Activated CD8-positive, alpha-beta memory T cell treated with anti-CD3 and anti-CD28 coated beads for 24 hours (primary cell): ENCODE results near the gene RECQL5.
A peak's percentile ranks its signal among the peaks of the same experiment; 100 is the strongest.
"Not testable (repeated sequence)": the region's sequence is repeated elsewhere in the genome, so short reads cannot be mapped to it uniquely, and the experiment has no call there.

Experiments
- DNase-seq: peaks from one replicate; pipeline ENCODE4 v3.0.0-alpha.2; 2020

Gene RECQL5

GRCh38 chr17:75612906-75613626 lies 53.9 kb downstream of the RECQL5 start:
- DNase-seq, result no peak

DNA sequence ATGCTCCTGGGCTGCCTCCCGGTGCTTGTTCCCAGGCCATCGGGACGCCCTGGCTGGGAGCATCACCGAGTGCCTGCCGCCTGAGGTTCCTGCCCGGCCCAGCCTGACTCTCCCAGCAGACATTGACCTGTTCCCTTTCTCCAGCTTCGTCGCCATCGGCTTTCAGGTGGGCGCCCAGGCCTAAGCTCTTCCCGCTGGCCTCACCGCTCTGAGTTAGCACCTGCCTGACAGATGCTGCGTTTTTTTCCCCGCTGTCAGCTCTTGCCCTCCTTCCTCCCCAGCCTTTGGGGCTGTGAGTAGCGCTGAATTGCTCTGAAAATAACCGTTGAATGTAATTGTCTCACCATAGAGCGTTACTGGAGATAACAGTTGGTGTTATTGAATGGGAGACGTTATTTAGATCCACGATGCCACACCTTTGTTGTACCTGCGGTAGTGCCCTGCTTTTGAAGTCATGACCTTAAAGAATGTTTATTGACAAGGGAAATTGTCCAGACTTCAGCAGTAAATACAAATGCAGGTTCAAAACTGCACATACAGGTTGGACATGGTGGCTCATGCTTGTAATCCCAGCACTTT lies 55.0 kb downstream of the RECQL5 start:
- no peak for DNase-seq

DNA sequence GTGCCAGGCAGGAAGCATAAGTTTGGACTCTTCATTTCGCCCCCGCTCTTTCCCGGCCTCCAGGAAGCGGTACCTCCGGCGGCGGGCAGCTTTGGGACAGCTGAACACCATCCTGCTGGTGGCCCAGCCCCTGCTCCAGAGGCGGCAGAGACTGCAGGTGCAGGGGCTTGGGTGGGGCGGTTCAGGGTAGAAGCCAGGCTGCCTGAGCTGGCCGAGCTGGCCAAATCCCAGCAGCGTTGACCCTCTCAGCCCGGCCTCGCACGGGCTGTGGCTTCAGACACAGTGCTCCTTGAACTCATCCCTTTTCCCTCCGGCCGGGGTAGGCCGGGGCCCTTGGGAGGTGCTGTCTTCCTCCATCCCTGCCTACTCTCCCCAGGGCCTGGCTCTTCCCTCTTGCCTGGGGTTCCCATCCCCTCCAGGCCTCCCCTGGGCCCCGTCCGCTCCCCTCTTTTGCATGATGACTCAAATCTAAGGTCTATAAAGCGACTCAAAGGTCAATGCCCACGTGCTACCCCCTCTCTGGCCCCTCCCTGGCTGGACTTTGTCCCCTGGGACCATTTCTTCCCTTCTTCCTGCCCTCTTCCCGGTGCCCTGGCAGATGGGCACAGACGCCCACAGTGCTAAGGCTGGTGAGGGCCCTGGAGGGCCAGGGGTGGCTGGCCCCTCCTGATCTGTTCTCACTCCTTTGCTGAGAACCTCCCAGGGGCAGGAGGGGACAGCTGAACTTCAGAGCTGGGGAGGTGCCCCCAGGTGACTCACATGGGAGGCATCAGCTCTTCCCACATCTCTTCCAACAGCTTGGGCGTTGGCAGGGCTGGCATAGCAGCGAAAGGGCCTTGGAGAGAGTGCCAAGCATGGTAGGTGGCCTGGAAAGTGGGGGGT lies 56.6 kb downstream of the RECQL5 start:
- no peak for DNase-seq

GRCh38 chr17:75607086-75607485 lies 59.9 kb downstream of the RECQL5 start:
- no peak for DNase-seq

DNA sequence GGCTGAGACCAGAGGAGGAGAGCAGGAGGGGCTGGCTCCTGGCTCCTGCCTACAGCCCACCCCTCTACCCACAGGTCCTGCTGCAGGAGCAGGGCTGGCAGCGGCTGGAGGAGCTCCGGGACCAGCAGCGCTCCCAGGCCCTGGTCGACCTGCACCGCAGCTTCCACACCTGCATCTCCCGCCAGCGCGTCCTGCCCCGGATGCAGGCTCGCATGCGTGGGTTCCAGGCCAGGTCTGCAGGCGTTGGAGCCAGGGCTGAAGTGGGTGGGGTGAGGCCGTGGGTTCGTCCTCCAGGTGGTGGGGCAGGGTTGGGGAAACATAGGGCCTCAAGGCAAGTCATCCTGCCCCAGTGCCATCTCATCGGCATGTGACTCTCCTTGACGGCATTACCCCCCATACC lies 61.2 kb downstream of the RECQL5 start:
- no peak for DNase-seq

DNA sequence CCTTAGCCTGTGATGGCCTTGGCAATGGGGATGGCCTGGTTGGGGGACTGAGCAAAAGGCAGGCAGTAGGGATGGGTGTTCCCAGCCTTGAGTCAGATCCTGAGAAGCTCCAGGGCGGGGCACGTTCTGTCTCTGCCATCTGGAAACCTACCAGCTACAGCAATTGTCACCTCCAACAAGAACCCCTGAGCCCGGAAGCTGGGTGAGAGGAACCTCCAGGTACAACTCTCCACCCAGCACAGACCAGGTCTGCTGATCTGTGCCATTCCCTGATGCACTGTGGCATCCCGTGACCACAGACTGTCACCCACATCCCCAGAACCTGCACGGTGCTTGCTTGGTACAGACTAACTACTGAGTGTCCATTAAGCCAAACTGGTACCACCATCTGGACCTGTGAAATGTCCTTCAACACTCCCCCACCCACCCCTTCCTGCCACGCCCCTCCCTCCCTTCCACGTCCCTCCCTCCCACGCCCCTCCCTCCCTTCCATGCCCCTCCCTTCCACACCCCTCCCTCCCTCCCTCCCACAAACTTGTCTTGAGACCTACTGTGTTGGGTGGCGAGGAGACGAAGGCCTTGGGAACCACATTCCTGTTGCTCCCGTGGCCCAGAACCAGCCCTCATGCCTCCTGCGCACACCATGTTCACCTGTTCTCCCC lies 62.8 kb downstream of the RECQL5 start:
- no peak for DNase-seq

DNA sequence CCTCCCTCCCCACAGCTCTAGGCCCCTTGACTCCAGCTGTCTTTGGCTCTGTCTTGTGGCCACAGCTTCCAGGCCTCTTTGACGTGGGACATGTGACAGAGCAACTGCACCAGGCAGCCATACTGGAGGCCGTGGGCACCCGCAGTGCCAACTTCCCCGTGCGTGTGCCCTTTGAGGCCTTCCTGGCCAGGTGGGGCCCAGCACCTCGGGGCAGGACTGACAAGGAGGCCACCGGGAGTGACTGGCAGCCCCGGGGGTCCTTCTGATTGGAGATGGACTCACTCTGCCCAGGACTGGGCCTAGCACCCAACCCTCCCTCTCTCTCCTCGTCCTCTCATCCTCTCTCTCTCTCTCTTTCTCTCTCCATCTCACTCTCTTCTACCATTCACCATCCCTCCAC lies 63.8 kb downstream of the RECQL5 start:
- DNase-seq, result no peak

DNA sequence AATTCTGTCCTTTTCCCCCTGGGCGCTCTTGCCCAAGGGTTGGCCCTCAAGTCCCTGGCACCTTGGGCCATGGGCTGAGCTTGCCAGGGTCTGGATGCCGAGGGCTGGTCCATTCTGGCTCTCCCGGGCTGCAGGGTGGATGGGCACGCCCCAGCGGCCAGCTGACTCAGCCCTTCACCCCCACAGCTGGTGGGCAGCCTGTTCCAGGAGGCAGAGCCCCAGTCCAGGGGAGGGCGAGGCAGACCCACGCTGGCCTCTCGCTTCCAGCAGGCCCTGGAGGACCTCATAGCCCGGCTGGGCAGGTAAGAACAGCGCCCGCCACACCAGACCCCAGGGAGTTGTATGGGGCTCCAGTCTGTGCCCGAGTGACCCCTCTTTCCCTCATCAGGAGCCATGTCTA lies 64.3 kb downstream of the RECQL5 start:
- DNase-seq, result no peak

DNA sequence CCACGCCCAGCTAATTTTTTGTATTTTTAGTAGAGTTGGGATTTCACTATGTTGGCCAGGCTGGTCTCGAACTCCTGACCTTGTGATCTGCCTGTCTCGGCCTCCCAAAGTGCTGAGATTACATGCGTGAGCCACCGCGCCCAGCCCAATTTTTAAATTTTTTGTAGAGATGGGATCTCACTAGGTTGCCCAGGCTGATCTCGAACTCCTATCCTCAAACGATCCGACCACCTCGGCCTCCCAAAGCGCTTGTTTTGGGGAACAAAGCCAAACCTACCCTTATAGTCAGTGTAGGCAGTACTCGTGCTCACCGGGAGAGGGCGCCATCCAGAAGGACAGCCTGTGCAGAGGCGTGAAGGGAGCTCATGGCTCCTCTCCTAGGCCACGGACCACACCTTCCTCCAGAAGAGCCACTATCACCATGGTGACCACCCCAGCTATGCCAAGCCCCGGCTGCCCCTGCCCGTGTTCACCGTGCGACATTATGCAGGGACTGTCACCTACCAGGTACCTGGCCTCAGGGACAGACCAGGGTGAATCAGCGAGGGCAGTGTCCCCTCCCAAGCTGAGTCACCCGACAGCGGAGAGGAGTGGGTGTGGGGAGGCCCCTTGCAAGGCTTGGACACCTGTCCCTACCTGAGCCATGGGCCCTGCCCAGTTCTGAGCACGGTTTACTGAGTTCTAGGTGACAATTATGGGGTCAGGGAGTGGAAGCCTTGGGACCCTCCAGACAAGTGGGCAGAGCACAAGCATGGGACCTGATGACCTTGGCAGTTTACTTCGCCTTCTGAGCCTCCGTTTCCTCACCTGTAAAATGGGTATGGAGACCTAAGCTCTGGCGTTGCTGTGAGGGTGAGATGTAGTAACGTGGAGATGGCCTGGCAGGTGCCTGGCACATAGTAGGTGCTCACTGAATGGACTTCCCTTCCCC lies 65.6 kb downstream of the RECQL5 start:
- DNase-seq, result peak; percentile 82

DNA sequence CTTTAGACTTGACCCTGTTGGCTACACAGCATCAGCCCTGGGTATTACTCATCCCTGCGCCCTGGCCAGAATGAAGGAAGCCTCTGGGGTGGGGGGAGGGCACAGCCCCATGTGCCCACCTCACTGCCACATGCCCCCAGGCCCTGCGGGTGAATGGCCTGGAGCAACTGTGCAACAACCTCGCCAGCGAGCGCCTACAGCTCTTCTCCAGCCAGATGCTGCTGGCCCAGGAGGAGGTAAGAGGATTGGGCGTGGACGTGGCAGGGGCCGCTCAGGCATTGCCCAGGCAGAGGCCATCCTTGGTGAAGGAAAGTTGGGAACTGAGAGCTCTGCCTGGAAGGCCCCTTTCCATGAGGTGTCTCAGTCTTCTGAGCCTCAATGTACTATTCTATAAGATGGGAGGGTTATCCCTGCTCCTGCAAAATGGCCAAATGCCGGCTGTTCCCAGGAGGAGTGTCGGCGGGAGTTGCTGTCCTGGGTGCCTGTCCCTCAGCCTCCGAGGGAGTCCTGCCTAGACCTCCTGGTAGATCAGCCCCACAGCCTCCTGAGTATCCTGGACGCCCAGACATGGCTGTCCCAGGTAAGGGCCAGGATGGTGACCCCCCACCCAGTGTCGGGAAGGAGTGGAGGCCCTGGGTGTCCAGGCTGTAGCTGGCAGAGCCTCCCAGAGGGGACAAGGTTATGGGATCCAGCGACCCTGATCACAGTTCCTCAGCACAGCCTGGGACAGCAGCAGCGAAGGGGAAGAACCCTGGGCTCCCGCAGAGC lies 70.5 kb downstream of the RECQL5 start:
- DNase-seq, result no peak

DNA sequence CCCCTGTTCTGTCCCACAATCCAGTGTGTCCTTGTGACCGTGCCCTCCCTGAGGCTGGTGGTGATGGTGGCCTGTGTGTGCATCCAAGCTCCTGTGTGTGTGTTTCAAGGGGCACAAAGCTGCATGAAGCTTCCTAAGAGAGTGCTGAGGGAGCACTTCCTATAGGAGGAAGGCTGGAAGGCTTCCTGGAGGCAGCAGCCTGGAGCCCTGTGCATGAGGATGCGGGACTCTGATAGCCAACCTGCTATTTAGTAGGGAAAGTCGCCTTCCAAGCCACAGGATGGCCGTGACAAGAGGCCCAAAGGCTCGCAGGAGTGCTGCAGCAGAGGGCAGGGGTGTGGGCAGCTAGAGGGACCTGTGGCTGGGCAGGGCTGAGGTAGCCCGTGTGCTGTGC lies 71.0 kb downstream of the RECQL5 start:
- DNase-seq, result no peak

DNA sequence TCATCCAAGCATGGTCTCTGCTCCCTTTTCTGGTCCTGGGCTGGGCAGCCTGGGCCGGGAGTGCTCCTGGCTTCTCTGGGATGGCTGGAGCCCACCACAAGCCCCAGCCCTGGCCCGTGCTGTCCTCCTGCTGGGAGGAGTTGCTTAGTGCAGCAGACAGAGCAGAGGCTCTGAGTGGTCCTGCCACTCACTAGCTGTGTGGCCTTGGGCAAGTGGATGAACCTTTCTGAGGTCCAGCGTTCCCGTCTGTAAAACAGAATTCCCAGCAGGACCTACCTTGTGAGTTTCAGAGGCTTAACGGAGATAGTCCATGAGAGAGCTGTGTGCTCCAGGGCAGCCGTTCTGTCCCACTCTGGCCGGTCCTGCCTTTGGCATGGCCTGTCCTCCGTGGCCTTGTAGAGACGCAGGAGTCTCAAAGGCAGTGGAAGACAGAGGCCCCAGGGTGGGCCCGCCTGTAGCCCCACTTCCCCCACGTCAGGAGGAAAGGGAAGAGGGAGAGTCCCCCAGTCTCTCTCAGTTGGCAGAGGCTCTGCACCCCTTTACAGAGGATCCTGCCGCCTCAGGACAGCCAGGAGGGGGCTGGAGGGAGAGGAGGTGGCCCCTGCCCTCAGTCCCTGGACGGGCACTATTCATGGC lies 71.6 kb downstream of the RECQL5 start:
- no peak for DNase-seq

DNA sequence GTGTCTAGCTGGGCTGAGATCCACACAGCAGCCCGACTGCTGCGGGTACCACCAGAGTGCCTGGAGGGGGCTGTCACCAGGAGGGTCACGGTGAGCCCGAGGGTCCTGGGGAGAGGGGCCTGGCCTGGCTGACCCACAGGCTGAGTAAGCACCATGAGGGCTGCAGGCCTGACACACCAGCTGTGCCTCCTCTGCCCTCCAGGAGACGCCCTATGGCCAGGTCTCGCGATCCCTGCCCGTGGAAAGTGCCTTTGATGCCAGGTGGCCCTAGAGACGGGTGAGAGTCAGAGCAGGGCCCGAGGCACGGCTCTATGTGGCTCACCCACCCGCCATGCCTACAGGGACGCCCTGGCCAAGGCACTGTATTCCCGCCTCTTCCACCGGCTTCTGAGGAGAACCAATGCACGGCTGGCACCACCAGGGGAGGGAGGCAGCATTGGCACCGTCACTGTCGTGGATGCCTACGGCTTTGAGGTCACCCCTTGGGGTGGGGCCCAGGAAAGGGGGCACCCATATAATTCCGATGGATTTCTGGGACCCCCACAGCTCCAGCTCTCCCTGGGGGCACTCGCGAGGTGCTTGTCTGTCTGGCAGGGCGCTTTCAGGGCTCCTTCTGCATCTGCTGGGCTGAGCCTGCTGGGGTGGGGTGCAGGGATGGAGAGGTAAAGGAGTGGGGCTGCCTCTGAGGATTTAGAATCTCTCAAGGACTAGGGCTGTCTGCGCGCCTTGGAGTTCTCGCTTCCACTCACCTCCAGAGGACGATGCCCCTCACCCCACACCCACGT lies 72.3 kb downstream of the RECQL5 start:
- DNase-seq, result no peak

- DNase-seq, result not testable (repeated sequence)
Observed at GRCh38 chr17:75593430-75593829, 73.5 kb downstream of the RECQL5 start.

DNA sequence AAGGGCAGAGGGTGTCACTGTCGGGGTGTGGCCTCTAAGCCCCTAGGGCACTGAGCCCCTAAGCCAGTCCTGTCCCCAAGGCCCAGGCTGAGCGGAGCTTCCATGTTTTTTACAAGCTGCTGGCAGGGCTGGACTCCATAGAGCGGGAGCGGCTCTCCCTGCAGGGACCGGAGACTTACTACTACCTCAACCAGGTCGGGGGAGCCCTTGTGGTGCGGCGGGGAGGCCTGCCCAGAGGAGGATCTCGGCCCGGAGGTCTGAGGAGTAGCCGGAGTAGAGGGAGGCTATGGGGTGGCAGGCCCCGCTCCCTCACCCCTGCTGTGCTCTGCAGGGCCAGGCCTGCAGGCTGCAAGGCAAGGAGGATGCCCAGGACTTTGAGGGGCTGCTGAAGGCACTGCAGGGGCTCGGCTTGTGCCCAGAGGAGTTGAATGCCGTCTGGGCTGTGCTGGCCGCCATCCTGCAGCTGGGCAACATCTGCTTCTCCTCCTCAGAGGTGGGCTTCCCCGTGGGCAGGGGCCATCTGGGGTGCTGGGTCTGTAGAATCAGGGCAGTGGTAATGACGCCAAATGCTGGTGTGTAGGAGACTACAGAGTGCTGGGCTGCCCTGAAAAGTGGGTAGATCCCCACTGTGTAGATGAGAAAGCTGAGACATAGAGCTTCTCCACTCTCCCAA lies 74.5 kb downstream of the RECQL5 start:
- no peak for DNase-seq

GRCh38 chr17:75591722-75592302 lies 75.1 kb downstream of the RECQL5 start:
- DNase-seq, result no peak

DNA sequence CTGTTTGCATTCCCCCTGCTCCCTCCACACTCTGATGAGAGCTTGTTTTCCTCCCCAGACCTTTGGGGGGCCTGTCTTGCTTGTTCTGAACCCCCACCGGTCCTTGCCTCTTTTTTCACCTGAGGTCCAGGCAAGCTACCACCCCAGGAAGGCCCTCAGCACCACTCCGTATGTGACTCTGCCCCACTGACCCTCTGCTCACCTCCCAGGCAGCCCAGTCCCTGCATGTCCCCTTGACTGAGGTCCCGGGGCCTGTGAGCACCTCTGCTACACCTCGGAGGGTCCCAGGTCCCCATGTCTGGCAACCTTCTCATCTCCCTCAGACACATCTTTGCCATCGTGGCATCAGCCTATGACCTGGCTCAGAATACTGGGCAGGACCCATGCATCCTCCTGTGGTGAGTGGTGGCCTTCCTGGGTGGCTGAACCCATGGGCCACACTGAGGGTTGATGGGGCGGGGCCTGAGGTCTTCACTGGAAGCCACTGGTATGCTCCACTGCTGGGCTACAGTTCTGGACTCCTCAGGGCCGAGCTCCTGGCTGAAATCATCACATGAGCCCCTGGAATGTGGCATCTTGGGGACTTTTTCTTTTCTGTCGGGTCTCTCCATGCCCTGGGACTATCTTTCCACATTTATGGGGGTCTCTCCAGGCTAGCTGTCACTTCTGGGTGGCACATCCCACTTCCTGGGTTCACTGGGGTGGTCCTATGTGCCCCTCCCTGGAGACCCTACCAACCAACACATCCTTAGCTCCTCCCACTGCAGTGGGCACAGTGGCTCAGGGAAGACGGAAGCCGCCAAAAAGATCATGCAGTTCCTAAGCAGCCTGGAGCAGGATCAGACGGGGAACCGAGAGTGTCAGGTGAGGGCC lies 75.9 kb downstream of the RECQL5 start:
- no peak for DNase-seq

DNA sequence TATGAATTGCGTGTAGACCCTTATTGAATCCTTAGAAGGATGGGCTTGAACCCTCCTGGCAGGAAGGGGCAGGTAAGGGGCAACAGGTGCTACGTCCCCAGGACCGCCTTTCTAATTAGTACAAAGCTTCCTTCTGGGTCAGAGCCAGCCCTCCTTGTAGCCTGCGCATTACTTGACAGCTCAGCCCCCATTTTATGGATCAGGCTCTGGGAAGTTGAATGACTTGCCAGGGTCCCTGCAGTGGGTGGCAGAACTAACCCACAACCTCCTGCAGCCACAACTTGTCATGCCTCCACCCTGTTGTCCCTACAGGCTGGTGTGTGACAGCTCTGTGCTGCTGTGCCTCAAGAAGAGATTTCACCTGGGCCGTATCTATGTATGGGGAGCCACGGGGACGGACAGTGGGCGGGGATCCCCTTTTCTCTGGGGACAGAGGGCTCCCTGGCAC lies 76.6 kb downstream of the RECQL5 start:
- DNase-seq, result no peak
